ENCODE data around the gene TMEM60. TPM values are rescaled to one million over a fixed set of nuclear protein-coding genes. Genes with fewer than 3 reads are reported as not detected.

TMEM60 gene
- total RNA-seq, 6 experiments from 2014 or later = 20.7 to 25.6 (median 23.7) TPM

DNA sequence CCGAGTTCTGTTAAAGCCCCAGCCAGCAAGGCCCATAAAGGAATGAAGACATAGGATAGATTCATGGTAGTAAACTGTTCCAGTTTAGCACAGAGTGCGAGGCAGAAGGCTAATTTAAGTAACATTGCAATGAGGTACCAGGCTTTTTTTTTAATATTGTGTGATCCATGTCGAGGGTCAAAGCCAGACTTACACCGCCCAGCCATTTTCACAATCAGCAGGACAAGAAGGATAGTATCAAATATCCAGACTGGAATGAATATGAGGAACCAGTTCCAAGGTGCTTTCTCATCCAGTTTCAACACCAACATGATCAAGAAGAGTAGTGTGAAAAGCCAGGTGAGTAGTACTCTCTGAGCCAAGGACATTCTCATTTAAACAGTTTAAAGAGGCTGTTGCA is 4.2 kb downstream of the TMEM60 start:
- no peak overlapping the region for H3K4me3 Mint-ChIP-seq
- DNase-seq = no peak
- no peaks in the 10 kb centered on the region for H3K9me3 Mint-ChIP-seq
- peaks cover 34% of the 10 kb centered on the region for H3K36me3 Mint-ChIP-seq (ENCODE audit: low read depth)
- peaks cover 1% of the 10 kb centered on the region; the same call in 1 of the 2 replicates for H3K27me3 Mint-ChIP-seq (ENCODE audit: insufficient read depth)
- peaks cover 24% of the 10 kb centered on the region for H3K4me1 Mint-ChIP-seq (ENCODE audit: low read depth)
- H3K27ac Mint-ChIP-seq = no peak overlapping the region
- TF ChIP-seq CTCF (IDR thresholded peaks at IDR 0.05) = no peak

DNA sequence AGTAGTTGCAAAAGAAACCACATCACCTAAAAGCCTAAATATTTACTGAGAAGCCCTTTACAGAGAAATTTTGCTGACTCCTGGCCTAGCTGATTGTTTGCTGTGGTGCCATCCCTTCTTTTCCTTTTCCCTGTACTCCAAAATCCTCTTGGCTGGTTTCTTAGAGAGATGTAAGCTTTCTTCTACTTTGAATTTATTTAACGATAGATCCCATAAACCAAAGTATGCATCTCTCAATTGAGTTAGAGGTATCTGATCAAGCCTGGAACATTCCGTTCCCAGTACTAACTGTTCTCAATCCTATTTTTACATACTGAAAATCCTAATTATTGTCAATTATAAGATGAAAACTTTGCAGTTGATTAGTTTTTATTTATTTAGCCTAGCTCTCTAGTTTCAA is 6.3 kb downstream of the TMEM60 start:
- no peak overlapping the region for H3K27ac Mint-ChIP-seq
- DNase-seq = no peak
- H3K4me1 Mint-ChIP-seq (ENCODE audit: low read depth) = peaks cover 29% of the 10 kb centered on the region
- no peak overlapping the region for H3K4me3 Mint-ChIP-seq
- no peaks in the 10 kb centered on the region for H3K9me3 Mint-ChIP-seq
- no peaks in the 10 kb centered on the region; the same call in 1 of the 2 replicates for H3K27me3 Mint-ChIP-seq (ENCODE audit: insufficient read depth)
- peaks cover 20% of the 10 kb centered on the region for H3K36me3 Mint-ChIP-seq (ENCODE audit: low read depth)
- no peak for TF ChIP-seq CTCF (IDR thresholded peaks at IDR 0.05)

- no peak overlapping the region for H3K27ac Mint-ChIP-seq
- H3K27me3 Mint-ChIP-seq (ENCODE audit: insufficient read depth) = no peaks in the 10 kb centered on the region; the same call in 1 of the 2 replicates
- no peak for DNase-seq
- H3K9me3 Mint-ChIP-seq = peaks cover 3% of the 10 kb centered on the region; the same call in 1 of the 2 replicates
- H3K4me1 Mint-ChIP-seq (ENCODE audit: low read depth) = peaks cover 23% of the 10 kb centered on the region
- no peak overlapping the region for H3K4me3 Mint-ChIP-seq
- no peak for TF ChIP-seq CTCF (IDR thresholded peaks at IDR 0.05)
- peaks cover 16% of the 10 kb centered on the region for H3K36me3 Mint-ChIP-seq (ENCODE audit: low read depth)
Measured at GRCh38 chr7:77791336-77791735, 6.9 kb downstream of the TMEM60 start.

DNA sequence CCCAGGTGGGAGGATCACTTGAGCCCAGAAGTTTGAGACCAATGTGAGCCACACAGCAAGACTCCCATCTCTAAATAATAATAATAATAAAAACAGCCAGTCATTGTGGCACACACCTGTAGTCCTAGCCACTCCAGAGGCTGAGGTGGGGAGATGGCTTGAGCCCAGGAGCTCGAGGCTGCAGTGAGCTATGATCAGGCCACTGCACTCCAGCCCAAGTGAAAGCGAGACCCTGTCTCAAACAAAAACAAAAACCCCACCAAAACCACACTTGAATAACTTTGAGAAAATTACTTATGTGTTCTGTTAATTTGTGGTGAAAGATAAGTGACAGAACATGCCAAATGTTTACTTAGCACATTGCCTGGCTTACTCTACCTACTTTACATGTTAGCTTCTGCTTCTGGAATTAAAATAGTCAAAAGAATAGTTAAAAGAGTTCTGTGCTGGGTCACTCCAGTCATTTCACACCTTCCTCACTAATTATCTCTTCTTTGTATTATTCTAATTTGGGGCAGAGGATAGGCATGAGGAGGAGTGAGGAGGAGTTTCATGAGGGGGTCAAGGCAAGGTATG is 9.8 kb downstream of the TMEM60 start:
- H3K9me3 Mint-ChIP-seq = peaks cover 10% of the 10 kb centered on the region
- H3K4me1 Mint-ChIP-seq (ENCODE audit: low read depth) = peaks cover 11% of the 10 kb centered on the region
- no peaks in the 10 kb centered on the region for H3K27me3 Mint-ChIP-seq (ENCODE audit: insufficient read depth)
- no peak overlapping the region for H3K4me3 Mint-ChIP-seq
- DNase-seq = no peak
- peaks cover 24% of the 10 kb centered on the region for H3K36me3 Mint-ChIP-seq (ENCODE audit: low read depth)
- no peak overlapping the region for H3K27ac Mint-ChIP-seq
- no peak for TF ChIP-seq CTCF (IDR thresholded peaks at IDR 0.05)

GRCh38 chr7:77786741-77787140 is 11.5 kb downstream of the TMEM60 start:
- Mint-ChIP-seq H3K4me1 (ENCODE audit: low read depth) (peaks cover 22% of the 10 kb centered on the region), H3K27me3 (ENCODE audit: insufficient read depth) (no peaks in the 10 kb centered on the region), H3K9me3 (peaks cover 10% of the 10 kb centered on the region), H3K27ac (no peak overlapping the region), H3K36me3 (ENCODE audit: low read depth) (peaks cover 25% of the 10 kb centered on the region), H3K4me3 (no peak overlapping the region)
- TF ChIP-seq CTCF (IDR thresholded peaks at IDR 0.05) = no peak
- DNase-seq = no peak

Measured in HFFc6 (cell line).